HepG2 (cell line): Measurements from ENCODE around the gene CNPY4. TPM values are rescaled to one million over a fixed set of nuclear protein-coding genes. Genes with fewer than 3 reads are reported as not detected.

ENCODE experiments used
- ATF3 ChIP-seq: sonication (generic); formaldehyde crosslinking; IDR thresholded peaks from 2 replicates; pipeline ENCODE4 v1.4.0; 2020; ENCODE audit warnings: missing genetic modification reagents
- CTCF ChIP-seq: sonication (generic); formaldehyde crosslinking; IDR thresholded peaks from 2 replicates; pipeline ENCODE4 v1.5.0; 2020; ENCODE audit warnings: mild to moderate bottlenecking, missing genetic modification reagents, moderate library complexity
- GTF2F1 ChIP-seq: fragments of 150-350 bp; IDR thresholded peaks from 2 replicates; pipeline ENCODE4 v1.6.1; 2014; ENCODE audit warnings: low read length
- JUNB ChIP-seq: sonication (generic); formaldehyde crosslinking; IDR thresholded peaks from 2 replicates; pipeline ENCODE4 v1.8.0; 2022; ENCODE audit warnings: missing genetic modification reagents, mild to moderate bottlenecking, borderline replicate concordance
- NFYB ChIP-seq: sonication (generic); formaldehyde crosslinking; IDR thresholded peaks from 2 replicates; pipeline ENCODE4 v1.4.0; 2020; ENCODE audit warnings: missing genetic modification reagents
- PHF20 ChIP-seq: sonication (generic); formaldehyde crosslinking; IDR thresholded peaks from 2 replicates; pipeline ENCODE4 v1.5.0; 2020; ENCODE audit warnings: mild to moderate bottlenecking, missing genetic modification reagents
- PLSCR1 ChIP-seq: sonication (generic); formaldehyde crosslinking; IDR thresholded peaks from 2 replicates; pipeline ENCODE4 v1.5.0; 2020; ENCODE audit warnings: missing genetic modification reagents, mild to moderate bottlenecking, borderline replicate concordance
- RXRB ChIP-seq: IDR thresholded peaks from 2 replicates; pipeline ENCODE4 v1.6.1; 2016; ENCODE audit warnings: borderline replicate concordance, missing genetic modification reagents, missing compliant biosample characterization
- TCF7L2 ChIP-seq: IDR thresholded peaks from 2 replicates; pipeline ENCODE4 v1.6.1; 2011; ENCODE audit warnings: mild to moderate bottlenecking, low read depth, low read length, moderate library complexity
- THAP9 ChIP-seq: sonication (generic); formaldehyde crosslinking; IDR thresholded peaks from 2 replicates; pipeline ENCODE4; 2020; ENCODE audit warnings: missing genetic modification reagents, mild to moderate bottlenecking, borderline replicate concordance
- ZFP41 ChIP-seq: sonication (generic); formaldehyde crosslinking; IDR thresholded peaks from 2 replicates; pipeline ENCODE4 v1.4.0; 2020; ENCODE audit warnings: mild to moderate bottlenecking, missing genetic modification reagents, borderline replicate concordance
- ZNF317 ChIP-seq: sonication (generic); formaldehyde crosslinking; IDR thresholded peaks from 2 replicates; pipeline ENCODE4 v1.5.0; 2020; ENCODE audit warnings: mild to moderate bottlenecking, missing genetic modification reagents
- ZNF546 ChIP-seq: sonication (generic); formaldehyde crosslinking; conservative IDR thresholded peaks from 2 replicates; pipeline ENCODE4 v1.8.1; 2023; ENCODE audit warnings: mild to moderate bottlenecking, missing genetic modification reagents
- ZNF660 ChIP-seq: sonication (generic); formaldehyde crosslinking; IDR thresholded peaks from 2 replicates; pipeline ENCODE4 v1.5.1; 2020; ENCODE audit warnings: mild to moderate bottlenecking, low read depth, missing genetic modification reagents, borderline replicate concordance
- polyA plus RNA-seq, 8 experiments: library from polyadenylated mRNA; depleted of rRNA in 3 of 8; stranded (reverse) in 7 of 8; unstranded in 1 of 8; fragments of >200 nt; fragmentation: Illumina TruSeq in 4 of 8; extraction: Trizol in 4 of 8; gene quantifications; 2 replicates each; pipeline versions ENCODE4 v1.2.1 to v1.2.3, GENCODE V29; 2011 to 2016; ENCODE audit warnings: low read depth in 4 of 8, missing spikeins in 1 of 8, mixed read lengths in 1 of 8; ENCODE audit not compliant: insufficient read depth in 1 of 8
- total RNA-seq, 5 experiments: library from RNA; depleted of rRNA; stranded (reverse); fragments of >200 nt; fragmentation: Illumina TruSeq; extraction: Trizol; gene quantifications; 2 replicates each; pipeline ENCODE4 v1.2.3, GENCODE V29; 2016; ENCODE audit warnings: low read depth in 1 of 5
- TF ChIP-seq, protein P1 (sequence below): sonication (generic); formaldehyde crosslinking; IDR thresholded peaks from 2 replicates; pipeline ENCODE4 v1.5.0; 2020; ENCODE audit warnings: missing genetic modification reagents
- TF ChIP-seq, protein P2 (sequence below): sonication (generic); formaldehyde crosslinking; IDR thresholded peaks from 2 replicates; pipeline ENCODE4 v1.8.0; 2022; ENCODE audit warnings: mild to moderate bottlenecking, missing genetic modification reagents
- TF ChIP-seq, protein P3 (sequence below): sonication (generic); formaldehyde crosslinking; IDR thresholded peaks from 2 replicates; pipeline ENCODE4 v1.8.0; 2022; ENCODE audit warnings: mild to moderate bottlenecking, missing genetic modification reagents, moderate library complexity
- TF ChIP-seq, protein P4 (sequence below): sonication (generic); formaldehyde crosslinking; IDR thresholded peaks from 2 replicates; pipeline ENCODE4 v1.8.1; 2023; ENCODE audit warnings: missing genetic modification reagents, mild to moderate bottlenecking, borderline replicate concordance

CNPY4 gene
- total and polyA plus RNA-seq, 2 of the 13 experiments (the other 11 are each of a cell fraction or from before 2014, with no cell fraction given), result 6.2 to 12.7 TPM

GRCh38 chr7:100101016-100101862 is 18.2 kb upstream of the CNPY4 start, which contains the start of the genes AP4M1 and MCM7 (continued):
- TF ChIP-seq CTCF, result no peak
- TF ChIP-seq ZNF660 (CRISPR knock-in tag), result no peak
- TF ChIP-seq, protein P1, sequence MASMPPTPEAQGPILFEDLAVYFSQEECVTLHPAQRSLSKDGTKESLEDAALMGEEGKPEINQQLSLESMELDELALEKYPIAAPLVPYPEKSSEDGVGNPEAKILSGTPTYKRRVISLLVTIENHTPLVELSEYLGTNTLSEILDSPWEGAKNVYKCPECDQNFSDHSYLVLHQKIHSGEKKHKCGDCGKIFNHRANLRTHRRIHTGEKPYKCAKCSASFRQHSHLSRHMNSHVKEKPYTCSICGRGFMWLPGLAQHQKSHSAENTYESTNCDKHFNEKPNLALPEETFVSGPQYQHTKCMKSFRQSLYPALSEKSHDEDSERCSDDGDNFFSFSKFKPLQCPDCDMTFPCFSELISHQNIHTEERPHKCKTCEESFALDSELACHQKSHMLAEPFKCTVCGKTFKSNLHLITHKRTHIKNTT (CRISPR knock-in tag), result no peak
- TF ChIP-seq PLSCR1 (CRISPR knock-in tag), result no peak
- no peak for TF ChIP-seq TCF7L2
- TF ChIP-seq, protein P2, sequence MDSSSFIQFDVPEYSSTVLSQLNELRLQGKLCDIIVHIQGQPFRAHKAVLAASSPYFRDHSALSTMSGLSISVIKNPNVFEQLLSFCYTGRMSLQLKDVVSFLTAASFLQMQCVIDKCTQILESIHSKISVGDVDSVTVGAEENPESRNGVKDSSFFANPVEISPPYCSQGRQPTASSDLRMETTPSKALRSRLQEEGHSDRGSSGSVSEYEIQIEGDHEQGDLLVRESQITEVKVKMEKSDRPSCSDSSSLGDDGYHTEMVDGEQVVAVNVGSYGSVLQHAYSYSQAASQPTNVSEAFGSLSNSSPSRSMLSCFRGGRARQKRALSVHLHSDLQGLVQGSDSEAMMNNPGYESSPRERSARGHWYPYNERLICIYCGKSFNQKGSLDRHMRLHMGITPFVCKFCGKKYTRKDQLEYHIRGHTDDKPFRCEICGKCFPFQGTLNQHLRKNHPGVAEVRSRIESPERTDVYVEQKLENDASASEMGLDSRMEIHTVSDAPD (CRISPR knock-in tag), result peak; percentile 71; the same call in 1 of the 2 replicates
- peak; percentile 48; the same call in 1 of the 2 replicates for TF ChIP-seq ZNF317 (CRISPR knock-in tag)
- 0 out of 2 replicates have a peak, but pooled peaks have one; percentile 22 for TF ChIP-seq GTF2F1
- TF ChIP-seq PHF20 (CRISPR knock-in tag), result peak; percentile 23; the same call in 1 of the 2 replicates
- TF ChIP-seq, protein P3, sequence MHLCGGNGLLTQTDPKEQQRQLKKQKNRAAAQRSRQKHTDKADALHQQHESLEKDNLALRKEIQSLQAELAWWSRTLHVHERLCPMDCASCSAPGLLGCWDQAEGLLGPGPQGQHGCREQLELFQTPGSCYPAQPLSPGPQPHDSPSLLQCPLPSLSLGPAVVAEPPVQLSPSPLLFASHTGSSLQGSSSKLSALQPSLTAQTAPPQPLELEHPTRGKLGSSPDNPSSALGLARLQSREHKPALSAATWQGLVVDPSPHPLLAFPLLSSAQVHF (CRISPR knock-in tag), result peak; percentile 69
- no peak; the same call in 1 of the 2 replicates for TF ChIP-seq ZNF546 (CRISPR knock-in tag)
- peak; percentile 96 for TF ChIP-seq NFYB (CRISPR knock-in tag)
- TF ChIP-seq RXRB (CRISPR knock-in tag), result no peak
- TF ChIP-seq ATF3 (CRISPR knock-in tag), result no peak
- TF ChIP-seq, protein P4, sequence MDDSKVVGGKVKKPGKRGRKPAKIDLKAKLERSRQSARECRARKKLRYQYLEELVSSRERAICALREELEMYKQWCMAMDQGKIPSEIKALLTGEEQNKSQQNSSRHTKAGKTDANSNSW (CRISPR knock-in tag), result 0 out of 2 replicates have a peak, but pooled peaks have one; percentile 28
- TF ChIP-seq ZFP41, result no peak
- TF ChIP-seq THAP9 (CRISPR knock-in tag), result no peak; the same call in 1 of the 2 replicates
- TF ChIP-seq JUNB (CRISPR knock-in tag), result no peak
